Measurements from ENCODE around the gene ABI3BP.
"Not testable (repeated sequence)": the region's sequence is repeated elsewhere in the genome, so short reads cannot be mapped to it uniquely, and the experiment has no call there.

Gene ABI3BP

GRCh38 chr3:100982710-100983109 lies 10.5 kb downstream of the ABI3BP start:
- DNase-seq: no peak

GRCh38 chr3:100981164-100981911 lies 11.9 kb downstream of the ABI3BP start:
- DNase-seq: no peak

- no peak for DNase-seq
These were observed 15.1 kb downstream of the ABI3BP start for GRCh38 chr3:100978011-100978659.

- DNase-seq: no peak
These were observed 16.6 kb downstream of the ABI3BP start for GRCh38 chr3:100976611-100977010.

GRCh38 chr3:100975714-100976113 lies 17.5 kb downstream of the ABI3BP start:
- no peak for DNase-seq

GRCh38 chr3:100973594-100973993 lies 19.6 kb downstream of the ABI3BP start:
- DNase-seq: no peak

- no peak for DNase-seq
These were observed 20.4 kb downstream of the ABI3BP start for GRCh38 chr3:100972867-100973266.

GRCh38 chr3:100972301-100972844 lies 20.8 kb downstream of the ABI3BP start:
- DNase-seq: no peak

GRCh38 chr3:100971798-100972197 lies 21.4 kb downstream of the ABI3BP start:
- no peak for DNase-seq

- no peak for DNase-seq
These were observed 22.7 kb downstream of the ABI3BP start for GRCh38 chr3:100970477-100970990.

- no peak for DNase-seq
These were observed 24.0 kb downstream of the ABI3BP start for GRCh38 chr3:100968932-100969906.

- DNase-seq: no peak
These were observed 26.4 kb downstream of the ABI3BP start for GRCh38 chr3:100966807-100967206.

- no peak for DNase-seq
These were observed 27.2 kb downstream of the ABI3BP start for GRCh38 chr3:100966049-100966491.

GRCh38 chr3:100963041-100963440 lies 30.2 kb downstream of the ABI3BP start:
- no peak for DNase-seq

GRCh38 chr3:100957261-100957986 lies 35.8 kb downstream of the ABI3BP start:
- DNase-seq: no peak

- DNase-seq: no peak
These were observed 36.9 kb downstream of the ABI3BP start for GRCh38 chr3:100956276-100956675.

GRCh38 chr3:100954990-100955389 lies 38.2 kb downstream of the ABI3BP start:
- no peak for DNase-seq

GRCh38 chr3:100954199-100954935 lies 38.9 kb downstream of the ABI3BP start:
- no peak for DNase-seq

- no peak for DNase-seq
These were observed 40.1 kb downstream of the ABI3BP start for GRCh38 chr3:100953103-100953502.

- no peak for DNase-seq
These were observed 46.1 kb downstream of the ABI3BP start for GRCh38 chr3:100947119-100947518.

GRCh38 chr3:100946096-100946495 lies 47.1 kb downstream of the ABI3BP start:
- not testable (repeated sequence) for DNase-seq

Data from CD4-positive, alpha-beta T cell treated with Interleukin-12 subunit alpha and Interleukin-12 subunit beta, for 1 hour (primary cell).